Astrocyte (in vitro differentiated cells and primary cell): Measurements from ENCODE around the gene ATG7. TPM values are rescaled to one million over a fixed set of nuclear protein-coding genes. Genes with fewer than 3 reads are reported as not detected.

ENCODE experiments used
- DNase-seq: peaks from one replicate; pipeline ENCODE4 v3.0.0-alpha.2; 2010; ENCODE audit warnings: low read depth
- FAIRE-seq: peaks from 2 replicates; lab custom pipeline; 2011; peaks lifted over from hg19 to GRCh38; lab: Jason Lieb, UNC
- H2AFZ ChIP-seq: 2 replicates; pipeline ENCODE4 v1.6.0; 2012; ENCODE audit warnings: low read depth, low read length, inconsistent platforms
- H3K27ac ChIP-seq: 2 replicates; pipeline ENCODE4 v1.5.1; 2011; ENCODE audit warnings: low read depth, low read length, inconsistent platforms
- H3K27me3 ChIP-seq: 2 replicates; pipeline ENCODE4 v1.6.0; 2011; ENCODE audit warnings: low read length, inconsistent platforms; ENCODE audit not compliant: insufficient read depth
- H3K36me3 ChIP-seq: 2 replicates; pipeline ENCODE4 v1.5.1; 2011; ENCODE audit warnings: low read length, inconsistent platforms; ENCODE audit not compliant: insufficient read depth
- H3K4me1 ChIP-seq: 2 replicates; pipeline ENCODE4 v1.5.1; 2011; ENCODE audit warnings: low read length, inconsistent platforms; ENCODE audit not compliant: insufficient read depth
- H3K4me2 ChIP-seq: 2 replicates; pipeline ENCODE4 v1.6.0; 2012; ENCODE audit warnings: low read length, inconsistent platforms
- H3K4me3 ChIP-seq: 2 replicates; pipeline ENCODE4 v1.5.1; 2011; ENCODE audit warnings: low read depth, mild to moderate bottlenecking, low read length, inconsistent platforms; ENCODE audit not compliant: insufficient read depth
- H3K79me2 ChIP-seq: 2 replicates; pipeline ENCODE4 v1.6.0; 2012; ENCODE audit warnings: mild to moderate bottlenecking, low read length, inconsistent platforms; ENCODE audit not compliant: insufficient read depth
- H3K9ac ChIP-seq: 2 replicates; pipeline ENCODE4 v1.6.0; 2012; ENCODE audit warnings: mild to moderate bottlenecking, low read length, inconsistent platforms
- H3K9me3 ChIP-seq: 2 replicates; pipeline ENCODE4 v1.5.1; 2012; ENCODE audit warnings: low read depth, mild to moderate bottlenecking, low read length, inconsistent platforms; ENCODE audit not compliant: insufficient read depth
- H4K20me1 ChIP-seq: 2 replicates; pipeline ENCODE4 v1.6.0; 2012; ENCODE audit warnings: low read length, inconsistent platforms; ENCODE audit not compliant: insufficient read depth
- H3K27ac Mint-ChIP-seq: one replicate; pipeline ENCODE4 v1.8.0; 2021; ENCODE audit warnings: mild to moderate bottlenecking, mixed read lengths; ENCODE audit not compliant: unreplicated experiment
- H3K27me3 Mint-ChIP-seq: one replicate; pipeline ENCODE4 v1.8.0; 2021; ENCODE audit warnings: low read depth, mixed read lengths; ENCODE audit not compliant: unreplicated experiment
- H3K36me3 Mint-ChIP-seq: one replicate; pipeline ENCODE4 v1.8.0; 2021; ENCODE audit warnings: low read depth, mixed read lengths; ENCODE audit not compliant: unreplicated experiment
- H3K4me1 Mint-ChIP-seq: one replicate; pipeline ENCODE4 v1.8.0; 2021; ENCODE audit warnings: low read depth, mixed read lengths; ENCODE audit not compliant: unreplicated experiment
- H3K4me3 Mint-ChIP-seq: one replicate; pipeline ENCODE4 v1.8.0; 2021; ENCODE audit warnings: mild to moderate bottlenecking, moderate library complexity, mixed read lengths; ENCODE audit not compliant: unreplicated experiment
- H3K9me3 Mint-ChIP-seq: one replicate; pipeline ENCODE4 v1.8.0; 2021; ENCODE audit warnings: mild to moderate bottlenecking, mixed read lengths; ENCODE audit not compliant: unreplicated experiment
- EZH2 ChIP-seq: IDR thresholded peaks from 2 replicates; pipeline ENCODE4 v1.6.1; 2012; ENCODE audit warnings: mild to moderate bottlenecking, low read length, inconsistent platforms; ENCODE audit not compliant: insufficient read depth
- total RNA-seq: library from RNA; stranded (reverse); gene quantifications from 2 replicates; pipeline ENCODE4 v1.2.1, GENCODE V29; 2021
- TF ChIP-seq, protein P1 (sequence below): IDR thresholded peaks from 2 replicates; pipeline ENCODE4 v1.5.1; 2011; ENCODE audit warnings: low read depth, mild to moderate bottlenecking, inconsistent platforms, low read length, moderate library complexity; ENCODE audit not compliant: insufficient read depth

The ATG7 gene
- total RNA-seq, 1 donor from 2014 or later = 29.5 TPM

DNA sequence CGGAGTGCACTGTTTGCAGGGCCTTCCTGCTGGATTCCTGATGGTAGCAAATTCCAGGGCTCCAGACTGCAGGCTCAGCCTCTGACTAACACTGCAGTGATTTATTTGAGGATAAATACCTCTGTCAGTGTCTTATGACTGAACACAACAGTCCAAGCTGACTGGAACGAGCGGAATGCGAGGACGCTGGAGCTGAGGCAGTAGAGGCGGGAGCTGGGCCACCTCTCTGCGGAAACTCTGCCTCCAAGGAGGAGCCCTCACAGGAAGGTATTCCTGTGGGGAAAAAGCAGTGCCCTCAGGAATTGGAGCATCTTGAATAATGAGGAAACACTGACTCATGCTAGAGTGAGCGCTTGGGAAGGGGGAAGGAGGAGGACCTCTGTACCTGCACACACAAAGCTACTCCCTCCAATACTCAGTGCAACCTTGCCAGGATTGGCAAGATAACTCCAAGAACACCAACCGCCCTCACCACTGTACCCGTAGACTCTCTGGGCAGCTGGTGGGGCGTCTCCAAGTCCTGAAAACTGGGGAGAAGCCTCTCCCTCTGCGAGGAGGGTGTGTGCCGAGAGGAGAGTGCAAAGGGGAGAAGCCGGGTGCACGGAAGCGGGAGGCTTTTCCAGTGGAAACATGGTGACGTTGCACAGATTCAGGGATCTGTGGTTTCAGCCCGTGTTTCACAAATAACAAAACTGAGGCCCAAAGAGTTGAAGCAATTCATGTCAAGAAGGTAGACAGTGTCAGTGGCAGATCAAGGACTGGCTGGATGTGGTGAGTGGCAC lies 328.5 kb downstream of the ATG7 start:
- Mint-ChIP-seq H3K27ac (peak overlapping the region; percentile 90), H3K4me1 (peaks cover 64% of the 10 kb centered on the region), H3K36me3 (peaks cover 23% of the 10 kb centered on the region), H3K9me3 (no peaks in the 10 kb centered on the region), H3K4me3 (peak overlapping the region; percentile 73), H3K27me3 (no peaks in the 10 kb centered on the region)
- no peaks in the 10 kb centered on the region for H3K9me3 ChIP-seq
- H3K79me2 ChIP-seq = peaks cover 81% of the 10 kb centered on the region
- H3K27ac ChIP-seq = peak overlapping the region; percentile 93
- H3K4me3 ChIP-seq = no peak overlapping the region
- peaks cover 4% of the 10 kb centered on the region for H3K36me3 ChIP-seq
- peak; percentile 100 for DNase-seq
- peaks cover 46% of the 10 kb centered on the region for H3K4me1 ChIP-seq
- H2AFZ ChIP-seq = no peak overlapping the region
- peak; percentile 93 for FAIRE-seq
- H3K4me2 ChIP-seq = peak overlapping the region; percentile 66
- H3K27me3 ChIP-seq = no peaks in the 10 kb centered on the region
- TF ChIP-seq, protein P1, sequence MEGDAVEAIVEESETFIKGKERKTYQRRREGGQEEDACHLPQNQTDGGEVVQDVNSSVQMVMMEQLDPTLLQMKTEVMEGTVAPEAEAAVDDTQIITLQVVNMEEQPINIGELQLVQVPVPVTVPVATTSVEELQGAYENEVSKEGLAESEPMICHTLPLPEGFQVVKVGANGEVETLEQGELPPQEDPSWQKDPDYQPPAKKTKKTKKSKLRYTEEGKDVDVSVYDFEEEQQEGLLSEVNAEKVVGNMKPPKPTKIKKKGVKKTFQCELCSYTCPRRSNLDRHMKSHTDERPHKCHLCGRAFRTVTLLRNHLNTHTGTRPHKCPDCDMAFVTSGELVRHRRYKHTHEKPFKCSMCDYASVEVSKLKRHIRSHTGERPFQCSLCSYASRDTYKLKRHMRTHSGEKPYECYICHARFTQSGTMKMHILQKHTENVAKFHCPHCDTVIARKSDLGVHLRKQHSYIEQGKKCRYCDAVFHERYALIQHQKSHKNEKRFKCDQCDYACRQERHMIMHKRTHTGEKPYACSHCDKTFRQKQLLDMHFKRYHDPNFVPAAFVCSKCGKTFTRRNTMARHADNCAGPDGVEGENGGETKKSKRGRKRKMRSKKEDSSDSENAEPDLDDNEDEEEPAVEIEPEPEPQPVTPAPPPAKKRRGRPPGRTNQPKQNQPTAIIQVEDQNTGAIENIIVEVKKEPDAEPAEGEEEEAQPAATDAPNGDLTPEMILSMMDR = no peak
- no peak for TF ChIP-seq EZH2
- peak overlapping the region; percentile 75 for H3K9ac ChIP-seq
- peaks cover 19% of the 10 kb centered on the region for H4K20me1 ChIP-seq

DNA sequence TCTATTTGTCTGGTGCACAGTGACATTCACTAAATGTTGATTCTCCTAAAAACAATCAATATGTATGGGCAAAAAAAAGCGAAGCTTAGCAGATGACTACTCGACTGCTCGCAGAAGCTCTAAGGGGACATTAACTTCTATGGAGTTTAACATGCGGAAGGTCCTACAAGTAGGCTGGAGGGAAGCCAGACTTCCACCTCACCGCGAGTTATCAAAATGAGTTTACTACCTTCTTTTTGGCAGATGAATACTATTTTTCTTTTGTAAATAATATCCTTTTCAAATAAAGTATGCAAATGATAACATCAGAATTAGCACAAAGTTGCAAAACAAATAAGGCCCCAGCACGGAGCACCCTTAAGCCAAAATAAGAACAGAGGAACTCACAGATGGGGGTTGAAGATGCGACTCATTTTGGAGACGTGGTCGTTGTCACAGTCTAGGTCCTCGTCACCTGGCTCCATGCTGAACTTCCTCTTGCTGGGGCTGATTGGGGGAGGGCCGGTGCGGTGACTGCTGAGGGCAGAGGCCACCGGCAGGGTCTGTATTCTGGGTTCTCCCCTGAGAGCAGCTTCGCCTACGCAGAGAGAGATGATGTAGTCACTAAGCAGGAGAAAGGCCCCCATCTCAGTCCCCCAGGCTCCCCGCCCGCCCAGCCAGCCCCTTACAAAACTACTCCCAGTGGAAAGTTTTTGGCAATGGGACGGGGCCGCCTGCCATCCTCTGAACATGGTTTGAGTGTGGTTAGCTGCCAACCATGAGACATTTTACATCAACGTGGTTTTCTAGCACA lies 329.4 kb downstream of the ATG7 start:
- Histone ChIP-seq H3K9ac (peak overlapping the region; percentile 75), H3K27me3 (no peaks in the 10 kb centered on the region), H4K20me1 (peaks cover 20% of the 10 kb centered on the region), H3K9me3 (no peaks in the 10 kb centered on the region), H3K4me2 (peak overlapping the region; percentile 66), H3K36me3 (peaks cover 4% of the 10 kb centered on the region), H3K79me2 (peaks cover 81% of the 10 kb centered on the region), H3K4me1 (peaks cover 46% of the 10 kb centered on the region), H3K27ac (peak overlapping the region; percentile 93), H2AFZ (no peak overlapping the region), H3K4me3 (no peak overlapping the region)
- H3K4me3 Mint-ChIP-seq = peak overlapping the region; percentile 73
- no peak for TF ChIP-seq EZH2
- TF ChIP-seq, protein P1 = no peak
- H3K36me3 Mint-ChIP-seq = peaks cover 26% of the 10 kb centered on the region
- peak overlapping the region; percentile 90 for H3K27ac Mint-ChIP-seq
- H3K9me3 Mint-ChIP-seq = no peaks in the 10 kb centered on the region
- peaks cover 66% of the 10 kb centered on the region for H3K4me1 Mint-ChIP-seq
- DNase-seq (peak; percentile 69), FAIRE-seq (no peak)
- no peaks in the 10 kb centered on the region for H3K27me3 Mint-ChIP-seq
